Fibroblast of villous mesenchyme (primary cell): ENCODE results near the gene AZU1. TPM values are rescaled to one million over a fixed set of nuclear protein-coding genes. Genes with fewer than 3 reads are reported as not detected.

Experiments used
- DNase-seq: peaks from one replicate; pipeline ENCODE4 v3.0.0-alpha.2; 2010; ENCODE audit warnings: low read depth
- H3K4me3 ChIP-seq: 2 replicates; pipeline ENCODE4 v1.5.1; 2011; ENCODE audit warnings: low read depth, mild to moderate bottlenecking, low read length
- total RNA-seq: library from RNA; depleted of rRNA; stranded (reverse); fragments of >200 nt; gene quantifications from 2 replicates; pipeline ENCODE4 v1.2.3, GENCODE V29; 2012
- TF ChIP-seq, protein P1 (sequence below): IDR thresholded peaks from 2 replicates; pipeline ENCODE4 v1.5.1; 2012; ENCODE audit warnings: low read depth, mild to moderate bottlenecking, low read length; ENCODE audit not compliant: insufficient read depth

The AZU1 gene
- total RNA-seq, 1 donor, result not detected

GRCh38 chr19:784541-784940 is 43.1 kb upstream of the AZU1 start:
- no peak for DNase-seq
- TF ChIP-seq, protein P1, sequence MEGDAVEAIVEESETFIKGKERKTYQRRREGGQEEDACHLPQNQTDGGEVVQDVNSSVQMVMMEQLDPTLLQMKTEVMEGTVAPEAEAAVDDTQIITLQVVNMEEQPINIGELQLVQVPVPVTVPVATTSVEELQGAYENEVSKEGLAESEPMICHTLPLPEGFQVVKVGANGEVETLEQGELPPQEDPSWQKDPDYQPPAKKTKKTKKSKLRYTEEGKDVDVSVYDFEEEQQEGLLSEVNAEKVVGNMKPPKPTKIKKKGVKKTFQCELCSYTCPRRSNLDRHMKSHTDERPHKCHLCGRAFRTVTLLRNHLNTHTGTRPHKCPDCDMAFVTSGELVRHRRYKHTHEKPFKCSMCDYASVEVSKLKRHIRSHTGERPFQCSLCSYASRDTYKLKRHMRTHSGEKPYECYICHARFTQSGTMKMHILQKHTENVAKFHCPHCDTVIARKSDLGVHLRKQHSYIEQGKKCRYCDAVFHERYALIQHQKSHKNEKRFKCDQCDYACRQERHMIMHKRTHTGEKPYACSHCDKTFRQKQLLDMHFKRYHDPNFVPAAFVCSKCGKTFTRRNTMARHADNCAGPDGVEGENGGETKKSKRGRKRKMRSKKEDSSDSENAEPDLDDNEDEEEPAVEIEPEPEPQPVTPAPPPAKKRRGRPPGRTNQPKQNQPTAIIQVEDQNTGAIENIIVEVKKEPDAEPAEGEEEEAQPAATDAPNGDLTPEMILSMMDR, result no peak
- H3K4me3 ChIP-seq, result no peak overlapping the region

DNA sequence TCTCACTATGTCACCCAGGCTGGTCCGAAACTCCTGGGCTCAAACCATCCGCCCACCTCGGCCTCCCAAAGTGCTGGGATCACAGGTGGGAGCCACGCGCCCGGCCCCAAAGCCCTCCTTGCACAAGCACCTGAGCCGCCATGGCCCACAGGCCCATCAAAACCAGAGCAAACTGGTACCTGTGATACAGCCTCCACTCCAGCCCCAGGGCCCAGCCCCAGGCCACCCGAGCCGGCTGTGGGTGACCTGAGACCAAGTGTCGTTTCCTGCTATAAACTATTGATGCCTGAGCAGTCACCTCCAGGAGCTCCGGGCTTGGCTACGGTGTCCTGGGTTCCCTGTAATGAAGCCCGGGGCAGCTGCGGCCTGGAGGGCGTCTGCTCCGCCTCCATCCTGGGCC is 40.1 kb upstream of the AZU1 start:
- no peak for DNase-seq
- TF ChIP-seq, protein P1, result no peak
- H3K4me3 ChIP-seq, result no peak overlapping the region

DNA sequence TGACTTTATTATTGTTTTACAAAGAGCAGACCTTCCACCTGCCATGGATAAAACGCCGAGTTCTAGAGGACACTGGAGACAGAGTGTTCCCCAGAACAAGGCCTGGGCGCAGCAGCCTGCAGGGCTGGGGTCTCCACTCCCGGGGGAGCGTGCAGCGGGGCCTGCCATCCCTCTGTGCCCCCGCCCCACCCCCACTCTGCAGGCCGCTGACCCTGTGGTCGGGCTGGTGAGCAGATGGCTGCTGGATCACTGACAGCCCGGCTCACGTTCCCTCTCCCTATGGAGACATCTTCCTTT is 39.0 kb upstream of the AZU1 start:
- TF ChIP-seq, protein P1, result no peak
- no peak for DNase-seq
- H3K4me3 ChIP-seq, result no peak overlapping the region

- no peak for DNase-seq
- no peak overlapping the region for H3K4me3 ChIP-seq
These were observed 38.5 kb upstream of the AZU1 start for GRCh38 chr19:788983-789700.

DNA sequence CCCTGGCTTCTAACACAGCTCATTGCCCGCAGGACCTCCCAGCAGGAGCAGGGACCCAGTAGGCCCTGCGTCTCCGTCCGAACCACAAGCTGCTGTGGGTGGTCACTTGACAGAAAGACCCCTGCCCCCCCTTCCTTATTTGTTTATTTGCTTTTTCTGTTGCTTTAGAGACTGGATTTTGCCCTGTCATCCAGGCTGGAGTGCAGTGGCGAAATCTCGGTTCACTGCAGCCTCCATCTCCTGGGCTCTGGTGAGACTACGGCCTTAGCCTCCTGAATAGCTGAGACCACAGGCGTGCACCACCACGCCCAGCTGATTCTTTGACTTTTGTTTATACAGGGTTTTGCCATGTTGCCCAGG is 38.0 kb upstream of the AZU1 start:
- DNase-seq, result peak; percentile 66
- H3K4me3 ChIP-seq, result no peak overlapping the region
- TF ChIP-seq, protein P1, result no peak

More at GRCh38 chr19:788983-789700, 38.5 kb upstream of the AZU1 start:
- TF ChIP-seq, protein P1, result peak; percentile 6

GRCh38 chr19:791007-791566 is 36.5 kb upstream of the AZU1 start:
- TF ChIP-seq, protein P1, result no peak
- DNase-seq, result no peak
- no peak overlapping the region for H3K4me3 ChIP-seq
